ENCODE results near the gene SPATA31E1. TPM values are rescaled to one million over a fixed set of nuclear protein-coding genes. Genes with fewer than 3 reads are reported as not detected.

Gene SPATA31E1
- polyA plus RNA-seq, 1 donor (not counting 4 experiments of a cell fraction or from before 2014, with no cell fraction given) = not detected

GRCh38 chr9:87884578-87885459 lies 2.1 kb downstream of the SPATA31E1 start:
- H2AFZ ChIP-seq (ENCODE audit: control insufficient read depth, low read length) = no peak overlapping the region
- no peaks in the 10 kb centered on the region for H3K9me3 ChIP-seq (ENCODE audit: control insufficient read depth, low read depth, low read length)
- no peak overlapping the region for H3K4me3 ChIP-seq (ENCODE audit: control insufficient read depth in 2 of 3, extremely low read depth in 1 of 3, insufficient read depth in 2 of 3, low read depth in 1 of 3, low read length in 3 of 3)
- no peaks in the 10 kb centered on the region for H3K27me3 ChIP-seq (ENCODE audit: control insufficient read depth, extremely low read depth, insufficient read depth, low read length)
- no peak for TF ChIP-seq EZH2 (IDR thresholded peaks at IDR 0.05; ENCODE audit: low read length)
- TF ChIP-seq CTCF (optimal IDR thresholded peaks at IDR 0.05 in 1 of 3, IDR thresholded peaks at IDR 0.05 in 1 of 3, conservative IDR thresholded peaks at IDR 0.05 in 1 of 3; ENCODE audit: extremely low read depth in 1 of 3, insufficient read depth in 2 of 3, low read length in 3 of 3) = no peak
- H4K20me1 ChIP-seq (ENCODE audit: control insufficient read depth, extremely low read depth, insufficient read depth, low read length) = no peaks in the 10 kb centered on the region
- H3K4me1 ChIP-seq (ENCODE audit: control insufficient read depth, extremely low read depth, insufficient read depth, low read length) = no peaks in the 10 kb centered on the region
- H3K4me2 ChIP-seq (ENCODE audit: control insufficient read depth, extremely low read depth, insufficient read depth, low read depth, low read length) = no peak overlapping the region
- H3K27ac ChIP-seq (ENCODE audit: control insufficient read depth, insufficient read depth, low read length) = no peak overlapping the region
- DNase-seq (ENCODE audit: low read depth, low spot score) (no peak), FAIRE-seq (no peak)
- no peak overlapping the region for H3K9ac ChIP-seq (ENCODE audit: control insufficient read depth, extremely low read depth, insufficient read depth, low read length)
- dilution Hi-C loops (cut with MboI; ENCODE audit: extremely low pct_ligation_motif_present, low sequenced_read_pairs) = no loop called here
- H3K36me3 ChIP-seq (ENCODE audit: control insufficient read depth in 2 of 2, extremely low read depth in 1 of 2, insufficient read depth in 2 of 2, low read length in 2 of 2) = no peaks in the 10 kb centered on the region
- H3K9me1 ChIP-seq (ENCODE audit: control insufficient read depth, extremely low read depth, insufficient read depth, low read length) = no peaks in the 10 kb centered on the region
- H3K79me2 ChIP-seq (ENCODE audit: control insufficient read depth, insufficient read depth, low read length) = no peaks in the 10 kb centered on the region

- H3K9me3 ChIP-seq (ENCODE audit: control insufficient read depth, low read depth, low read length) = no peaks in the 10 kb centered on the region
- H3K4me3 ChIP-seq (ENCODE audit: control insufficient read depth in 2 of 3, extremely low read depth in 1 of 3, insufficient read depth in 2 of 3, low read depth in 1 of 3, low read length in 3 of 3) = no peak overlapping the region
- H3K4me2 ChIP-seq (ENCODE audit: control insufficient read depth, extremely low read depth, insufficient read depth, low read depth, low read length) = no peak overlapping the region
- no peaks in the 10 kb centered on the region for H3K4me1 ChIP-seq (ENCODE audit: control insufficient read depth, extremely low read depth, insufficient read depth, low read length)
- H3K36me3 ChIP-seq (ENCODE audit: control insufficient read depth in 2 of 2, extremely low read depth in 1 of 2, insufficient read depth in 2 of 2, low read length in 2 of 2) = no peaks in the 10 kb centered on the region
- dilution Hi-C loops (cut with MboI; ENCODE audit: extremely low pct_ligation_motif_present, low sequenced_read_pairs) = no loop called here
- no peak overlapping the region for H3K27ac ChIP-seq (ENCODE audit: control insufficient read depth, insufficient read depth, low read length)
- no peaks in the 10 kb centered on the region for H3K9me1 ChIP-seq (ENCODE audit: control insufficient read depth, extremely low read depth, insufficient read depth, low read length)
- no peak overlapping the region for H2AFZ ChIP-seq (ENCODE audit: control insufficient read depth, low read length)
- DNase-seq (ENCODE audit: low read depth, low spot score) (no peak), FAIRE-seq (no peak)
- H3K9ac ChIP-seq (ENCODE audit: control insufficient read depth, extremely low read depth, insufficient read depth, low read length) = no peak overlapping the region
- no peaks in the 10 kb centered on the region for H4K20me1 ChIP-seq (ENCODE audit: control insufficient read depth, extremely low read depth, insufficient read depth, low read length)
- H3K27me3 ChIP-seq (ENCODE audit: control insufficient read depth, extremely low read depth, insufficient read depth, low read length) = no peaks in the 10 kb centered on the region
- no peaks in the 10 kb centered on the region for H3K79me2 ChIP-seq (ENCODE audit: control insufficient read depth, insufficient read depth, low read length)
- TF ChIP-seq EZH2 (IDR thresholded peaks at IDR 0.05; ENCODE audit: low read length) (no peak), CTCF (optimal IDR thresholded peaks at IDR 0.05 in 1 of 3, IDR thresholded peaks at IDR 0.05 in 1 of 3, conservative IDR thresholded peaks at IDR 0.05 in 1 of 3; ENCODE audit: extremely low read depth in 1 of 3, insufficient read depth in 2 of 3, low read length in 3 of 3) (no peak)
Observed at GRCh38 chr9:87885484-87886189, 3.0 kb downstream of the SPATA31E1 start.
